Vagina (tissue), 2 donors: ENCODE data around the gene SAP30L. TPM values are rescaled to one million over a fixed set of nuclear protein-coding genes. Genes with fewer than 3 reads are reported as not detected.

ENCODE experiments used
- DNase-seq, 2 donors: peaks; one replicate each; pipeline ENCODE4 v3.0.0-alpha.2; 2017; ENCODE audit errors: extremely low spot score in 2 of 2
- H3K27ac ChIP-seq: fragments of 200-600 bp; sonication (generic); one replicate; pipeline ENCODE4 v1.5.1; 2019
- H3K27me3 ChIP-seq: fragments of 200-600 bp; sonication (generic); one replicate; pipeline ENCODE4 v1.5.1; 2019
- H3K36me3 ChIP-seq, 2 donors: fragments of 200-600 bp; sonication (generic); one replicate each; pipeline ENCODE4 v1.5.1; 2017 to 2019
- H3K4me1 ChIP-seq: fragments of 200-600 bp; sonication (generic); one replicate; pipeline ENCODE4 v1.5.1; 2019
- H3K4me3 ChIP-seq, 2 donors: fragments of 200-600 bp; sonication (generic); 1 replicate in 1 of 2; 2 replicates in 1 of 2; pipeline ENCODE4 v1.5.1; 2016 to 2019
- H3K9me3 ChIP-seq: fragments of 200-600 bp; sonication (generic); one replicate; pipeline ENCODE4 v1.5.1; 2019
- CTCF ChIP-seq, 3 experiments: fragments of 450-650 bp in 2 of 3; fragments of 200-600 bp in 1 of 3; sonication (generic) in 1 of 3; IDR thresholded peaks; one replicate each; pipeline ENCODE4 v1.5.1; 2017 to 2019; ENCODE audit warnings: antibody characterized with exemption in 3 of 3, mild to moderate bottlenecking in 2 of 3, moderate library complexity in 2 of 3
- POLR2A ChIP-seq, 2 donors: fragments of 450-650 bp; IDR thresholded peaks; one replicate each; pipeline ENCODE4 v1.6.1; 2017; ENCODE audit warnings: antibody characterized with exemption in 2 of 2, mild to moderate bottlenecking in 2 of 2, moderate library complexity in 2 of 2
- POLR2AphosphoS5 ChIP-seq, 2 donors: sonication (generic); formaldehyde crosslinking; IDR thresholded peaks; one replicate each; pipeline ENCODE4 v1.9.0; 2017; ENCODE audit warnings: antibody characterized with exemption in 2 of 2, mild to moderate bottlenecking in 2 of 2, low read depth in 1 of 2; ENCODE audit not compliant: insufficient read depth in 1 of 2
- intact Hi-C: fragments of 100-400 bp; cut with DNase I; formaldehyde crosslinking; loops from one replicate; pipeline ENCODE4 v1.15.1; 2023
- total RNA-seq: library from RNA; depleted of rRNA; stranded (reverse); fragments of >200 nt; gene quantifications from one replicate; pipeline ENCODE4 v1.2.3, GENCODE V29; 2016

Gene SAP30L
- total RNA-seq, 1 donor from 2014 or later = 54.3 TPM

GRCh38 chr5:154403776-154404387 is 41.9 kb upstream of the SAP30L start:
- H3K4me1 ChIP-seq = peaks cover 9% of the 10 kb centered on the region
- no peak overlapping the region for H3K4me3 ChIP-seq
- intact Hi-C loops = loop anchor here (10.0 kb wide), 2 partner anchors 209 to 429 kb away; partner anchors contain the start of gene GALNT10
- TF ChIP-seq POLR2A (IDR thresholded peaks at IDR 0.05) = no peak
- TF ChIP-seq CTCF (IDR thresholded peaks at IDR 0.05) = no peak
- TF ChIP-seq POLR2AphosphoS5 (IDR thresholded peaks at IDR 0.05; ENCODE audit: insufficient read depth in 1 of 2, low read depth in 1 of 2) = no peak
- H3K9me3 ChIP-seq = no peaks in the 10 kb centered on the region
- no peak overlapping the region for H3K27ac ChIP-seq
- no peaks in the 10 kb centered on the region for H3K27me3 ChIP-seq
- DNase-seq = no peak
- H3K36me3 ChIP-seq = no peaks in the 10 kb centered on the region

- Histone ChIP-seq H3K4me3 (peak overlapping the region; percentile 28 to 33), H3K9me3 (no peaks in the 10 kb centered on the region), H3K36me3 (no peaks in the 10 kb centered on the region), H3K27ac (no peak overlapping the region), H3K27me3 (no peaks in the 10 kb centered on the region), H3K4me1 (peaks cover 9% of the 10 kb centered on the region)
- DNase-seq = no peak
- intact Hi-C loops = loop anchor here (10.0 kb wide), 2 partner anchors 210 to 430 kb away; partner anchors contain the start of gene GALNT10
- TF ChIP-seq POLR2AphosphoS5 (IDR thresholded peaks at IDR 0.05; ENCODE audit: insufficient read depth in 1 of 2, low read depth in 1 of 2) = peak in 1 of 2 donors; percentile 16
- peak; percentile 75 to 86 (median 82) for TF ChIP-seq CTCF (IDR thresholded peaks at IDR 0.05)
- TF ChIP-seq POLR2A (IDR thresholded peaks at IDR 0.05) = no peak
Observed at GRCh38 chr5:154405078-154405792, 40.6 kb upstream of the SAP30L start.

GRCh38 chr5:154406231-154406630 is 39.6 kb upstream of the SAP30L start:
- TF ChIP-seq CTCF (IDR thresholded peaks at IDR 0.05) (no peak), POLR2AphosphoS5 (IDR thresholded peaks at IDR 0.05; ENCODE audit: insufficient read depth in 1 of 2, low read depth in 1 of 2) (no peak), POLR2A (IDR thresholded peaks at IDR 0.05) (no peak)
- Histone ChIP-seq H3K4me1 (peaks cover 9% of the 10 kb centered on the region), H3K9me3 (no peaks in the 10 kb centered on the region), H3K27ac (no peak overlapping the region), H3K27me3 (no peaks in the 10 kb centered on the region), H3K4me3 (no peak overlapping the region), H3K36me3 (peaks cover 0 to 4% of the 10 kb centered on the region in 2 donors)
- intact Hi-C loops = loop anchor here (10.0 kb wide), 2 partner anchors 211 to 431 kb away; partner anchors contain the start of gene GALNT10
- DNase-seq = no peak

- TF ChIP-seq CTCF (IDR thresholded peaks at IDR 0.05) = no peak
- no peak for TF ChIP-seq POLR2AphosphoS5 (IDR thresholded peaks at IDR 0.05; ENCODE audit: insufficient read depth in 1 of 2, low read depth in 1 of 2)
- no peak for TF ChIP-seq POLR2A (IDR thresholded peaks at IDR 0.05)
- intact Hi-C loops = loop anchor here (10.0 kb wide), 2 partner anchors 212 to 432 kb away; partner anchors contain the start of gene GALNT10
Observed at GRCh38 chr5:154406826-154407225, 39.0 kb upstream of the SAP30L start.

More at GRCh38 chr5:154406826-154407225, 39.0 kb upstream of the SAP30L start:
- Histone ChIP-seq H3K4me1 (peaks cover 9% of the 10 kb centered on the region), H3K36me3 (peaks cover 0 to 4% of the 10 kb centered on the region in 2 donors), H3K27ac (no peak overlapping the region), H3K4me3 (no peak overlapping the region), H3K9me3 (no peaks in the 10 kb centered on the region), H3K27me3 (no peaks in the 10 kb centered on the region)
- no peak for DNase-seq
